GM23248 (cell line): ENCODE measurements around the gene MOB3B. TPM values are rescaled to one million over a fixed set of nuclear protein-coding genes. Genes with fewer than 3 reads are reported as not detected.

Source experiments
- DNase-seq: peaks from one replicate; pipeline ENCODE4 v3.0.0-alpha.2; 2015
- H2AFZ ChIP-seq: fragments of 200-600 bp; sonication (generic); 2 replicates; pipeline ENCODE4 v1.6.1; 2016; ENCODE audit warnings: antibody characterized with exemption
- H3F3A ChIP-seq: fragments of 200-600 bp; sonication (generic); 2 replicates; pipeline ENCODE4 v1.6.1; 2016; ENCODE audit warnings: mild to moderate bottlenecking, antibody characterized with exemption, mixed run types; ENCODE audit not compliant: insufficient read depth
- H3K27ac ChIP-seq: fragments of 200-600 bp; sonication (generic); 2 replicates; pipeline ENCODE4 v1.5.1; 2016; ENCODE audit warnings: mild to moderate bottlenecking
- H3K27me3 ChIP-seq: fragments of 200-600 bp; sonication (generic); replicated peaks from 2 replicates; pipeline ENCODE4 v1.6.1; 2016; ENCODE audit warnings: mild to moderate bottlenecking; ENCODE audit not compliant: insufficient read depth
- H3K36me3 ChIP-seq: fragments of 200-600 bp; sonication (generic); 2 replicates; pipeline ENCODE4 v1.6.1; 2016; ENCODE audit warnings: low read depth, mild to moderate bottlenecking
- H3K4me1 ChIP-seq: fragments of 200-600 bp; sonication (generic); 2 replicates; pipeline ENCODE4 v1.6.1; 2016; ENCODE audit warnings: mild to moderate bottlenecking; ENCODE audit not compliant: insufficient read depth
- H3K4me2 ChIP-seq: fragments of 200-600 bp; sonication (generic); one replicate; pipeline ENCODE4 v1.6.1; 2016; ENCODE audit warnings: mild to moderate bottlenecking; ENCODE audit not compliant: unreplicated experiment
- H3K4me3 ChIP-seq: fragments of 200-600 bp; sonication (generic); 2 replicates; pipeline ENCODE4 v1.5.1; 2016; ENCODE audit warnings: mild to moderate bottlenecking
- H3K79me2 ChIP-seq: fragments of 200-600 bp; sonication (generic); 2 replicates; pipeline ENCODE4 v1.6.1; 2016; ENCODE audit warnings: mild to moderate bottlenecking; ENCODE audit not compliant: insufficient read depth
- H3K9ac ChIP-seq: fragments of 200-600 bp; sonication (generic); 2 replicates; pipeline ENCODE4 v1.6.1; 2016; ENCODE audit warnings: mild to moderate bottlenecking
- H3K9me2 ChIP-seq: fragments of 200-600 bp; sonication (generic); 2 replicates; pipeline ENCODE4 v1.6.1; 2016; ENCODE audit warnings: mixed run types, mild to moderate bottlenecking, moderate library complexity; ENCODE audit not compliant: insufficient read depth
- H3K9me3 ChIP-seq: fragments of 200-600 bp; sonication (generic); one replicate; pipeline ENCODE4 v1.6.1; 2017; ENCODE audit warnings: low read depth
- H4K20me1 ChIP-seq: fragments of 200-600 bp; sonication (generic); 2 replicates; pipeline ENCODE4 v1.6.0; 2016; ENCODE audit not compliant: insufficient read depth
- EZH2 ChIP-seq: fragments of 200-600 bp; sonication (generic); IDR thresholded peaks from 2 replicates; pipeline ENCODE4 v1.6.1; 2018; ENCODE audit warnings: antibody characterized with exemption, mild to moderate bottlenecking; ENCODE audit not compliant: insufficient read depth, poor library complexity, severe bottlenecking
- EZH2phosphoT487 ChIP-seq: fragments of 200-600 bp; sonication (generic); IDR thresholded peaks from 2 replicates; pipeline ENCODE4 v1.6.1; 2018; ENCODE audit warnings: antibody characterized with exemption, moderate library complexity, mild to moderate bottlenecking, low read depth; ENCODE audit not compliant: insufficient read depth
- WGBS, 2 experiments: methylation state at CpG; one replicate each; pipeline ENCODE4 v1.1.6; 2015 to 2017; ENCODE audit warnings: low lambda C conversion rate in 2 of 2, low coverage in 1 of 2; ENCODE audit errors: missing lambda C conversion rate in 2 of 2; 5-methylcytosine and 5-hydroxymethylcytosine counted together
- in situ Hi-C: fragments of 300-500 bp; cut with MboI; formaldehyde crosslinking; loops from 2 replicates; pipeline ENCODE4 v1.15.0; 2020
- polyA plus RNA-seq: library from polyadenylated mRNA; unstranded; fragments of >200 nt; fragmentation: Nextera tagmentation; extraction: Ambion mirVana; gene quantifications from 2 replicates; pipeline ENCODE4 v1.2.1, GENCODE V29; 2016
- total RNA-seq: library from RNA; depleted of rRNA; stranded (reverse); fragments of >200 nt; shearing (Covaris generic); gene quantifications from 2 replicates; pipeline ENCODE4 v1.2.3, GENCODE V29; 2014

The MOB3B gene
- total and polyA plus RNA-seq, 2 experiments from 2014 or later: 0.06 TPM; not detected in 1

GRCh38 chr9:27348785-27349697, 180.6 kb downstream of the MOB3B start:
- Histone ChIP-seq H3F3A (no peaks in the 10 kb centered on the region), H3K79me2 (no peaks in the 10 kb centered on the region), H3K9me3 (no peaks in the 10 kb centered on the region), H3K9me2 (no peaks in the 10 kb centered on the region), H3K4me1 (no peaks in the 10 kb centered on the region), H3K4me3 (no peak overlapping the region), H3K4me2 (no peak overlapping the region), H2AFZ (no peak overlapping the region), H3K27ac (no peak overlapping the region), H3K36me3 (no peaks in the 10 kb centered on the region), H3K9ac (no peak overlapping the region), H3K27me3 (no peaks in the 10 kb centered on the region), H4K20me1 (no peaks in the 10 kb centered on the region)
- 51 to 60% methylated on average over 5 of the region's 5 CpGs for WGBS, 2 experiments
- no peak for TF ChIP-seq EZH2phosphoT487
- TF ChIP-seq EZH2: no peak
- in situ Hi-C loops: loop anchor here (25.0 kb wide), 1 partner anchor 713 kb away; no protein-coding TSS in a partner anchor
- DNase-seq: no peak

GRCh38 chr9:27347889-27348288, 181.7 kb downstream of the MOB3B start:
- no peak overlapping the region for H3K9ac ChIP-seq
- no peaks in the 10 kb centered on the region for H3K36me3 ChIP-seq
- no peak overlapping the region for H2AFZ ChIP-seq
- no peaks in the 10 kb centered on the region for H3F3A ChIP-seq
- no peaks in the 10 kb centered on the region for H3K27me3 ChIP-seq
- WGBS, 2 experiments: 82 to 90% methylated on average over 1 of the region's 1 CpG
- H3K4me3 ChIP-seq: no peak overlapping the region
- DNase-seq: no peak
- no peaks in the 10 kb centered on the region for H3K9me3 ChIP-seq
- H3K9me2 ChIP-seq: no peaks in the 10 kb centered on the region
- H4K20me1 ChIP-seq: no peaks in the 10 kb centered on the region
- in situ Hi-C loops: loop anchor here (25.0 kb wide), 1 partner anchor 714 kb away; no protein-coding TSS in a partner anchor
- H3K27ac ChIP-seq: no peak overlapping the region
- H3K79me2 ChIP-seq: no peaks in the 10 kb centered on the region
- no peak overlapping the region for H3K4me2 ChIP-seq
- H3K4me1 ChIP-seq: no peaks in the 10 kb centered on the region
- TF ChIP-seq EZH2phosphoT487 (no peak), EZH2 (no peak)

- no peaks in the 10 kb centered on the region for H3K79me2 ChIP-seq
- H3K27ac ChIP-seq: no peak overlapping the region
- DNase-seq: no peak
- in situ Hi-C loops: loop anchor here (25.0 kb wide), 1 partner anchor 718 kb away; no protein-coding TSS in a partner anchor
- no peak overlapping the region for H2AFZ ChIP-seq
- WGBS, 2 experiments: 74 to 75% methylated on average over 7 of the region's 7 CpGs
- TF ChIP-seq EZH2 (no peak), EZH2phosphoT487 (no peak)
- no peaks in the 10 kb centered on the region for H3K4me1 ChIP-seq
- H3K9me3 ChIP-seq: no peaks in the 10 kb centered on the region
- no peaks in the 10 kb centered on the region for H4K20me1 ChIP-seq
- no peaks in the 10 kb centered on the region; the same call in 1 of the 2 replicates for H3K27me3 ChIP-seq
- H3F3A ChIP-seq: no peaks in the 10 kb centered on the region
- no peak overlapping the region for H3K4me2 ChIP-seq
- H3K4me3 ChIP-seq: no peak overlapping the region
- no peaks in the 10 kb centered on the region for H3K36me3 ChIP-seq
- H3K9ac ChIP-seq: no peak overlapping the region
- H3K9me2 ChIP-seq: no peaks in the 10 kb centered on the region
Measured at GRCh38 chr9:27344776-27345175, 184.8 kb downstream of the MOB3B start.

GRCh38 chr9:27341545-27342294, 187.9 kb downstream of the MOB3B start:
- Histone ChIP-seq H2AFZ (no peak overlapping the region), H3K9me2 (no peaks in the 10 kb centered on the region), H3K9ac (no peak overlapping the region), H3K9me3 (no peaks in the 10 kb centered on the region), H3K4me3 (no peak overlapping the region), H4K20me1 (no peaks in the 10 kb centered on the region), H3K79me2 (no peaks in the 10 kb centered on the region), H3K27me3 (no peaks in the 10 kb centered on the region; the same call in 1 of the 2 replicates), H3K27ac (no peak overlapping the region), H3K4me1 (no peaks in the 10 kb centered on the region), H3F3A (no peaks in the 10 kb centered on the region), H3K4me2 (no peak overlapping the region), H3K36me3 (no peaks in the 10 kb centered on the region)
- no peak for DNase-seq
- TF ChIP-seq EZH2: no peak
- TF ChIP-seq EZH2phosphoT487: no peak
- in situ Hi-C loops: loop anchor here (25.0 kb wide), 1 partner anchor 721 kb away; no protein-coding TSS in a partner anchor
- 53 to 57% methylated on average over 9 of the region's 9 CpGs for WGBS, 2 experiments
